Fibroblast of skin of back (primary cell): ENCODE measurements around the gene ZNHIT3.
"Not testable (repeated sequence)": the region's sequence is repeated elsewhere in the genome, so short reads cannot be mapped to it uniquely, and the experiment has no call there.

Experiments used
- DNase-seq: peaks from one replicate; pipeline ENCODE4 v3.0.0-alpha.2; 2013

Gene ZNHIT3

GRCh38 chr17:36485027-36485426, 1.5 kb upstream of the ZNHIT3 start:
- DNase-seq: no peak

DNA sequence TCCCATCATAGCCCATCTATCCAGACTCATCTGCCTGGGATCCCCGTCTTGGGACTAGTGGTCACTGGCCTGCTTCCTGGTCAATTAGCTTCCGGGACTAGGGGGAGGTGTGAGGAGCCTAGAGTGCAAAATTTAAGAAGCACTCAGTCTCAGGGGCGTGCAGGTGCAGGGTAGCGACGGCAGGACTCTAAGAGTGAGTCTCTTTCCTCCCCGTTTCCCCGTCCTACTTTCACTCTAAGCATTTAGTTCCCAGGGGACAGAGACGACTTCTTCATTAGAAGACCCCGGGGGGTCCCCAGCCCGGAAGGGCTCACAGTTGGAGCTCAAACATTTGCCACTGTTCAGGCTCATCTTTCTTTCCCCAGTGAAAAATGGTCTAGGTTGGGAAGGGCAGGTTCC, 677 bp upstream of the ZNHIT3 start:
- no peak for DNase-seq

DNA sequence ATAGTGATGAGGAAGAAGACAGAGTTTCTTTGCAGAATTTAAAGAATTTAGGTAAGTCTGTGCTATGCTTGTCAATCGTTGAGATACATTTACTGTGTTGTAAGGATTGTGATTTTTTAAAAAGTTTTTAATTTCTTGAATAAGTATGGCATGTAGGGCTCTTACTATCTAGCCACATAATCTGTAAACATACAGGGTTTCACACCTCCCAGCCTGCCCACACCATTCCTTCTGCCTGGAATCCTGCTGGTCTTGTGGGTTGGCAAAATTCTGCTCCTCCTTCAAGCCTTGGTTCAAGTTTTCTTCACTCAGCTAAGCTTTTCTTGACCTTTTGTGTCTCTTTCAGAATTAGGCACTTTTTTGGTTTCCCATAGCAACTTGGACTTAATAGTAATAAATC, 7.5 kb downstream of the ZNHIT3 start:
- DNase-seq: no peak

DNA sequence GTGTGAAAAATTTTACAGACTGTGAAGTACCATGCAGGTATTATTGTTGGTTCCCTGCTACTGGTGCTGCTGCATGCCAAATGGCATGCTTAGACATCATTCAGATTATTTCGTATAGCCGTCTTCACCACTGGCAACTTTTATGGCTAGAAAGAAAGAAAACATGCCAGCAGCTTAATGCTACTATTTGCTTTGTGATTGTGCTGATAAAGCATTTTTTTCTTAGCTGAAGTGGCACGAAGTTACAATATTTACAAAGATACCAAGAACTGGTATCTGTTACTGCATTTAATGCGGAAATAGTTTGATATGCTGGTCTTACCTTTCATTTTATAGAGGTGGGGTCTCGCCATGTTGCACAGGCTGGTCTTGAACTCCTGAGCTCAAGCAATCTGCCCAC, 8.2 kb downstream of the ZNHIT3 start:
- no peak for DNase-seq

DNA sequence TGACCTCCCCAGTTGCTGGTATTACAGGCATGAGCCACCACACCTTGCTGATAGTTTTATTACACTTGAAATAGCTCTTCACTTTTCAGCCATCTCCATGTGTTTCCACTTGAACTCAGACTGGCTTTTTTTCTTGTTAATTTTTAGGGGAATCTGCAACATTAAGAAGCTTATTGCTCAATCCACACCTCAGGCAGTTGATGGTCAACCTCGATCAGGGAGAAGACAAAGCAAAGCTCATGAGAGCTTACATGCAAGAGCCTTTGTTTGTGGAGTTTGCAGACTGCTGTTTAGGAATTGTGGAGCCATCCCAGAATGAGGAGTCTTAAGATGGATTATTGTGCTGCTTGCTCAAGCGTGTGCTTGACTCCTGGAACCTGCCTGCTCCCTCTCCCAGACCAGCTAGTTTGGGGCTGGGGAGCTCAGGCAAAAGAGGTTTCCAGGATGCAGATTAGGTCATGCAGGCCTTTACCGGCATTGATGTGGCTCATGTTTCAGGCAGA, 8.6 kb downstream of the ZNHIT3 start:
- DNase-seq: no peak

GRCh38 chr17:36496018-36496789, 9.7 kb downstream of the ZNHIT3 start:
- no peak for DNase-seq

- no peak for DNase-seq
Measured at GRCh38 chr17:36498155-36498554, 11.7 kb downstream of the ZNHIT3 start.

- no peak for DNase-seq
Measured at GRCh38 chr17:36498560-36499300, 12.2 kb downstream of the ZNHIT3 start.

GRCh38 chr17:36500745-36501225, 14.3 kb downstream of the ZNHIT3 start:
- DNase-seq: no peak

DNA sequence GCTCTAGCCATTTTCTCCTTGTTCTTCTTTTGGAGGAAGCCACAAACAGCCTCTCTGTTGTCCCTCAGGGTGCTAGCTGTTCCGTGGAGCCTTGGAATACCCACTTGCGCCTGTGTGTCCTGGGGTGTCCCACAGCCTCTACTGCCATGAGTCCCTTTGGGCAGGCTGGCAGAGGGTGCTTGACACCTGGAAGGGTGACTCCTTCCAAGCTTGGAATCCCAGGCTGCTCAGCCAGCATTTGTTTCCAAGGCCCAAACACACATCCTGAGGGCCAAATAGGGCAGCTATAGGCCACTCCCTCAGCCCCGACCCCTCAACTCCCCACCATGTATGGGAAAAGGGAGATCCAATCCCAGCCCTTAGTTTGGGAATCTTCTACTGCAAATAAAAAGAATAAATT, 14.9 kb downstream of the ZNHIT3 start:
- no peak for DNase-seq

DNA sequence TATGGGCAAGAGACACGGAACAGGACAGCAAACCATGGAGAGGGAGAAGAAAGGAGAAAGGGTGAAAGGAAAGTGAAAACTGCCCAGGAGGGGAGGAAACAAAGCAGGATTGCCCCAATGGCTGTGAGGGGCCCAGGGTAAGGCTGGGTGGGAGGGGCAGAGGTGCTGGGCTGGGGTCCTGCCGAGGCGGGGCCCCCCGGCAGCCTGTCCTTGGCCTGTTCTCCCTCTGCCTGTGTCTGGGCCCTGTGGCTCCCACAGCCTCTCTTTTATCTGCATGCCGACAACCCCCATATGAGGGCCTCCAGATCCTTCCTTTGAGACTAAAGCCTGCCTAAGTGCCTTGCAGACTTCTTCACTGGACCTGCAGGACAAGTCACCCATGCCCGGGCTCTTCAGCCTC, 15.5 kb downstream of the ZNHIT3 start:
- no peak for DNase-seq

DNA sequence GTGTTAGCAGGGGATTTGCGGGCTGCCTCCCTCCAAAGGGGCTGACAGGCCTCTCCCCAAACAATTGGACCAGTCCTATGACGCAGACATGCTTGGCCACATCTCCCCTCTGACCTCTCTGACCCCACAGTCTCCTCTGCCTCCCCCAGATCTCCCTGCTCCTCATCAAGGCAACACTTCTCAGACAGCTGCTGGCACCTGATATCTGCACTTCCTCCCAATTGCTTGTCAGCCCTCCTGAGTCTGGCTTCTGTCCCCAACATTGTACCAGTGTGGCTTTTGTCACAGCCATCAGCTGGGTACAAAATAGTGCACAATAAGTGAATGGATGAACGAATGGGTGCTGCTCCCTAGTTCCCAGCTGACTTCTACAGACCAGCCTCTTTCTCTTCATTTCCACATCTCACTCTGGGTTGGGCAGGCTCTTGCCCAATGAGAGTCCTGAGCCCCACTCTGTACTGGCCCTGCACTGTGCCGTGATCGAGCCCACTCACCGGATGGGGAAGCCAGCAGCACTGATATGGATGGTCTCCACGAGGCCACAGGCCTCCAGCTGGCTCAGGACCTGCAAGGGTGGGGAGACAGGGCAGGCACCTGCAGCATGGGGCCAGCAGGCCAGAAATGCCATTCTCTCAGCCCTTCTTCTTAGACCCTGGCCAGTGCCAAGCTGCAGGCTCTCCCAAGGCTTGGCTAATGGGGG, 17.1 kb downstream of the ZNHIT3 start:
- DNase-seq: no peak

- DNase-seq: no peak
Measured at GRCh38 chr17:36504156-36504545, 17.7 kb downstream of the ZNHIT3 start.

DNA sequence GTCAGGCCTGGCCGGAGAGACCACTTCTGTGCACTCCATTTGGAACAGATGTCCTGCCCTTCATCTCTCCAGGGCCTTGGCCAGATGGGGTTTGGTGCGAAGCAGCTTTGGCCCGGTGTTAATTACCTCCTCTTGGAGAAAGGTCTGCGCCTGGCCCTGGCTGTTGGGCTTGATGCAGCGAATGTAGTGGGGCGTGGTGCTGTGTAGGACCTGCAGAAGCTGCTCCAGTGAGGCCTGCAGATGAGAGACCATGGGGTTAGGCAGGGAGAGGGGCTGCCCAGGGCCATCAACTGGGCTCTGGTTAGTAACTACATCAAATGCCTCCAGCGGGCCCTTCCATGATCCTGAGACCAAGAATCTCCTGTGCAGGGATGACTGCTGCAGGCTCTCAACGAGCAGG, 18.7 kb downstream of the ZNHIT3 start:
- no peak for DNase-seq

GRCh38 chr17:36506249-36506826, 19.9 kb downstream of the ZNHIT3 start:
- DNase-seq: no peak

GRCh38 chr17:36506831-36507230, 20.4 kb downstream of the ZNHIT3 start:
- no peak for DNase-seq

GRCh38 chr17:36507266-36507665, 20.8 kb downstream of the ZNHIT3 start:
- DNase-seq: no peak

DNA sequence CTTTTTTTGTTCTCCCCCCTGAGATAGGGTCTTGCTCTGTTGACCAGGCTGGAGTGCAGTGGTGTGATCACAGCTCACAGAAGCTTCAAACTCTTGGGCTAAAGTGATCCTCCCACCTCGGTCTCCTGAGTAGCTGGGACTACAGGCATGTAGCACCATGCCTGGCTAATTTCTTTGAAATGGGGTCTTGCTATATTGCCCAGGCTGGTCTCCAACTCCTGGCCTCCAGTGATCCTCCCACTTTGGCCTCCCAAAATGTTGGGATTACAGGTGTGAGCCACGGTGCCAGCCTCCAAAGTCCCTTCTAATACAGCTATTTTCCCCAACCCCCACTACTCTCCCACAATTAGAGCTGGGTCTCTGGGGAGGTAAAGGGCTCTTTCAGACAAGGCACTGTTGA, 22.0 kb downstream of the ZNHIT3 start:
- DNase-seq: not testable (repeated sequence)

- DNase-seq: no peak
Measured at GRCh38 chr17:36509272-36509985, 22.9 kb downstream of the ZNHIT3 start.

DNA sequence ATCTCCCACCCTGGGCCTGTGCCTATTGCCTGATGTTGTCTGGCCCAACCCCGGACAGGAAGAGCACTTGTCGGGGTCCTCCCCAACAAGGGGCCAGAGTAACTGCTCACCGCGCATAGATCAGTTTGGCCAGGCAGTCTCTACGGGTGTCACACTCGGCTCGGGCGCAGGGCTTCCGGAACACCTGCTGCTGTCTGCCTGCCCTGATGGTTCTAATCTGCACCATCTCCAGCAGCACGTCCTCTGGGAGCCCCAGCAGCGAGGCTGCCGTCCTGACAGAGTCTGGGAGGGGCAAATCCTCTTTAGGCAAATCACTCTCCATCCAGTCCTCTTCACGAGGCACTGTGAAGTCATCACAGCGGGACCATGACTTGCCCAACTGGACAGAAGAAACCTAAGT, 24.2 kb downstream of the ZNHIT3 start:
- DNase-seq: no peak

GRCh38 chr17:36511216-36511615, 24.7 kb downstream of the ZNHIT3 start:
- DNase-seq: no peak

DNA sequence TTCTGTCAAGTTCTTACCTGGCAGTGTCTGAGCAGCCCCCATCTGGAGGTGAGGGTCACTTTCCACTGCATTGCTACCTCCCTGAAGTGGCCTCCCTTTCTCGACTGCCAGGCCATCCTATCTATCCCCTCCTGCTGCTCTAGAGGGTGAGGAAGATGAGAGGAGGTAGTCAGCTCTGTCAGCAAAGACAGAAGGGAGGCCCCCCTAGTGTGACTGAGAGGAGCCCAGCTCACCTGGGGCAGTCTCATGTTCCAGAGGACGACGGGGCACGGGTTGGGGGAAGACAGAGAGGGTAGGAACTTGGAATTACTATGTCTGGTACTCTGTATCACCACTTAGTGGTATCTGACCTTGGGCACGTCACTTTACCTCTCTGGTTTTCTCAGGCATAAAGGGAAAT, 26.2 kb downstream of the ZNHIT3 start:
- DNase-seq: no peak
